Natural killer cell (primary cell): ENCODE data around the gene SEC14L1. TPM values are rescaled to one million over a fixed set of nuclear protein-coding genes. Genes with fewer than 3 reads are reported as not detected.

ENCODE experiments used
- ATAC-seq, 3 donors: fragments of 150-1000 bp in 2 of 3; fragments of 200-7000 bp in 1 of 3; cut with Tn5 transposase; 1 replicate in 1 of 3; 2 replicates in 2 of 3; pipeline ENCODE4 v1.10.0; 2021; ENCODE audit warnings: mild to moderate bottlenecking in 2 of 3, moderate library complexity in 2 of 3
- DNase-seq, 2 donors: peaks; one replicate each; pipeline versions ENCODE4 v3.0.0 to v3.0.0-alpha.2; 2013 to 2021; ENCODE audit warnings: mixed read lengths in 1 of 2
- H3K27ac ChIP-seq: one replicate; pipeline ENCODE4 v1.5.1; 2013; ENCODE audit warnings: mild to moderate bottlenecking, low read length
- H3K27me3 ChIP-seq: one replicate; pipeline ENCODE4 v1.6.1; 2013; ENCODE audit warnings: low read length; ENCODE audit not compliant: control insufficient read depth, insufficient read depth
- H3K36me3 ChIP-seq: one replicate; pipeline ENCODE4 v1.6.1; 2013; ENCODE audit warnings: low read length; ENCODE audit not compliant: control insufficient read depth, insufficient read depth
- H3K4me1 ChIP-seq: one replicate; pipeline ENCODE4 v1.6.1; 2013; ENCODE audit warnings: low read length; ENCODE audit not compliant: control insufficient read depth, insufficient read depth
- H3K4me3 ChIP-seq: one replicate; pipeline ENCODE4 v1.5.1; 2013; ENCODE audit warnings: low read length
- H3K9me3 ChIP-seq: one replicate; pipeline ENCODE4 v1.6.1; 2013; ENCODE audit warnings: low read length; ENCODE audit not compliant: control insufficient read depth, insufficient read depth
- H3K27ac Mint-ChIP-seq, 2 donors: one replicate each; pipeline ENCODE4 v1.8.0; 2022; ENCODE audit warnings: mild to moderate bottlenecking in 2 of 2, mixed read lengths in 2 of 2, moderate library complexity in 1 of 2
- H3K27me3 Mint-ChIP-seq, 2 donors: one replicate each; pipeline ENCODE4 v1.8.0; 2022; ENCODE audit warnings: low read depth in 2 of 2, mixed read lengths in 2 of 2
- H3K36me3 Mint-ChIP-seq: one replicate; pipeline ENCODE4 v1.8.0; 2022; ENCODE audit warnings: mixed read lengths
- H3K4me1 Mint-ChIP-seq, 2 donors: one replicate each; pipeline ENCODE4 v1.8.0; 2022; ENCODE audit warnings: mixed read lengths in 2 of 2
- H3K4me3 Mint-ChIP-seq: one replicate; pipeline ENCODE4 v1.8.0; 2022; ENCODE audit warnings: mild to moderate bottlenecking, moderate library complexity, mixed read lengths
- H3K9me3 Mint-ChIP-seq, 2 donors: one replicate each; pipeline ENCODE4 v1.8.0; 2022; ENCODE audit warnings: mixed read lengths in 2 of 2
- WGBS: methylation state at CpG from one replicate; pipeline ENCODE4 v1.1.7; 2013; ENCODE audit warnings: missing lambda C conversion rate; ENCODE audit not compliant: insufficient coverage; 5-methylcytosine and 5-hydroxymethylcytosine counted together
- intact Hi-C: fragments of 100-400 bp; cut with micrococcal nuclease; formaldehyde crosslinking; loops from one replicate; pipeline ENCODE4 v1.14.2; 2022
- total RNA-seq, 4 donors: library from RNA; stranded (reverse); fragments of 120-200 nt in 1 of 4; gene quantifications; one replicate each; pipeline versions ENCODE4 v1.2.3 to v1.2.4, GENCODE V29; 2013 to 2022
- TF ChIP-seq, protein P1 (sequence below): fragments of 200-600 bp; IDR thresholded peaks from one replicate; pipeline ENCODE4 v1.8.0; 2022; ENCODE audit warnings: antibody characterized with exemption

The SEC14L1 gene
- total RNA-seq, 3 donors from 2014 or later (not counting 1 experiment from before 2014, with no cell fraction given): 129 to 160 (median 129) TPM

DNA sequence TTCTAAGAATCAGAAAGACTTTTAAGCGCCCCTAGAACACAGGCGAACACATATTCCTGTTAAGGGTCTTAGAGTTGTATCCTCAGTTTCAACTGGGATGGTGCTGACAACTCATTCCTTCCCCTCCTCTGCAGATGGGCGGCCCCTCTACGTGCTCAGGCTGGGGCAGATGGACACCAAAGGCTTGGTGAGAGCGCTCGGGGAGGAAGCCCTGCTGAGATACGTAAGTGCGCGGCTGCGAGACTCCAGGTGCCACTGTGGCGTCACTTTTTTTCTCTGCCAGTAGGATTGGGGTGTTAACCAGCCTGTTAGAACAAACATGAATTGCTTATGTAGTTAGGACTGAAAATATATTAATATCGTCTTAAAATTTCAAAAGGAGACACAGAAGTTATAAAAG, 62.7 kb downstream of the SEC14L1 start:
- DNase-seq: no peak
- peak overlapping the region in 1 of 2 donors; percentile 9 for H3K27ac Mint-ChIP-seq
- no peak overlapping the region for H3K4me3 Mint-ChIP-seq
- Histone ChIP-seq H3K36me3 (peaks cover 80% of the 10 kb centered on the region), H3K27ac (no peak overlapping the region), H3K4me3 (no peak overlapping the region), H3K4me1 (peaks cover 10% of the 10 kb centered on the region), H3K9me3 (no peaks in the 10 kb centered on the region), H3K27me3 (no peaks in the 10 kb centered on the region)
- no peaks in the 10 kb centered on the region for H3K27me3 Mint-ChIP-seq
- 97% methylated on average over 12 of the region's 12 CpGs for WGBS
- TF ChIP-seq, protein P1, sequence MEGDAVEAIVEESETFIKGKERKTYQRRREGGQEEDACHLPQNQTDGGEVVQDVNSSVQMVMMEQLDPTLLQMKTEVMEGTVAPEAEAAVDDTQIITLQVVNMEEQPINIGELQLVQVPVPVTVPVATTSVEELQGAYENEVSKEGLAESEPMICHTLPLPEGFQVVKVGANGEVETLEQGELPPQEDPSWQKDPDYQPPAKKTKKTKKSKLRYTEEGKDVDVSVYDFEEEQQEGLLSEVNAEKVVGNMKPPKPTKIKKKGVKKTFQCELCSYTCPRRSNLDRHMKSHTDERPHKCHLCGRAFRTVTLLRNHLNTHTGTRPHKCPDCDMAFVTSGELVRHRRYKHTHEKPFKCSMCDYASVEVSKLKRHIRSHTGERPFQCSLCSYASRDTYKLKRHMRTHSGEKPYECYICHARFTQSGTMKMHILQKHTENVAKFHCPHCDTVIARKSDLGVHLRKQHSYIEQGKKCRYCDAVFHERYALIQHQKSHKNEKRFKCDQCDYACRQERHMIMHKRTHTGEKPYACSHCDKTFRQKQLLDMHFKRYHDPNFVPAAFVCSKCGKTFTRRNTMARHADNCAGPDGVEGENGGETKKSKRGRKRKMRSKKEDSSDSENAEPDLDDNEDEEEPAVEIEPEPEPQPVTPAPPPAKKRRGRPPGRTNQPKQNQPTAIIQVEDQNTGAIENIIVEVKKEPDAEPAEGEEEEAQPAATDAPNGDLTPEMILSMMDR: no peak
- H3K36me3 Mint-ChIP-seq: peaks cover 13% of the 10 kb centered on the region
- ATAC-seq: no peak
- intact Hi-C loops: no loop called here
- H3K9me3 Mint-ChIP-seq: no peaks in the 10 kb centered on the region
- peaks cover 14 to 16% of the 10 kb centered on the region in 2 donors for H3K4me1 Mint-ChIP-seq

DNA sequence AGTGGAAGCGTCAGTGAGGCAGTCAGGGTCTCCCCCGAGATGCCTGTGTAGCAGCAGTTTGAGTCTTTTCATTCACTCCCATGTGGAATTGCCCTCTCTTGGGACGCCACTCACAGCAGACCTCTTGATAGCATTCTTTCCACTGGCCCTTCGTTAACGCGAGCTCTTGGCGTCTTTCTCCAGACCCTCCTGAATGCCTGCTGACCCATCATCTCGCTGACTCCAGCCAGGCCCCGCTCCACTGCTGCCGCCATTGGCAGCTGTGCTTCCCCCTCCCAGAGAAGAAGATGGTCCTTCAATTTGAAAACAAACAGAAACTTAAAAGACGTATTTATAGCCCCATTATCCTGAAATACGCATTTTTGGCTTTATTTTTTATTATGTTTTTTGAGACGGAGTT, 63.1 kb downstream of the SEC14L1 start:
- H3K27ac Mint-ChIP-seq: peak overlapping the region in 1 of 2 donors; percentile 9
- no peak overlapping the region for H3K4me3 ChIP-seq
- H3K27ac ChIP-seq: no peak overlapping the region
- peaks cover 17% of the 10 kb centered on the region for H3K36me3 Mint-ChIP-seq
- H3K4me1 ChIP-seq: peaks cover 10% of the 10 kb centered on the region
- DNase-seq: no peak
- WGBS: 99% methylated on average over 13 of the region's 13 CpGs
- intact Hi-C loops: no loop called here
- no peaks in the 10 kb centered on the region for H3K9me3 Mint-ChIP-seq
- ATAC-seq: no peak
- H3K27me3 Mint-ChIP-seq: no peaks in the 10 kb centered on the region
- no peak overlapping the region for H3K4me3 Mint-ChIP-seq
- H3K27me3 ChIP-seq: no peaks in the 10 kb centered on the region
- TF ChIP-seq, protein P1: no peak
- H3K36me3 ChIP-seq: peaks cover 84% of the 10 kb centered on the region
- no peaks in the 10 kb centered on the region for H3K9me3 ChIP-seq
- peaks cover 14 to 16% of the 10 kb centered on the region in 2 donors for H3K4me1 Mint-ChIP-seq

DNA sequence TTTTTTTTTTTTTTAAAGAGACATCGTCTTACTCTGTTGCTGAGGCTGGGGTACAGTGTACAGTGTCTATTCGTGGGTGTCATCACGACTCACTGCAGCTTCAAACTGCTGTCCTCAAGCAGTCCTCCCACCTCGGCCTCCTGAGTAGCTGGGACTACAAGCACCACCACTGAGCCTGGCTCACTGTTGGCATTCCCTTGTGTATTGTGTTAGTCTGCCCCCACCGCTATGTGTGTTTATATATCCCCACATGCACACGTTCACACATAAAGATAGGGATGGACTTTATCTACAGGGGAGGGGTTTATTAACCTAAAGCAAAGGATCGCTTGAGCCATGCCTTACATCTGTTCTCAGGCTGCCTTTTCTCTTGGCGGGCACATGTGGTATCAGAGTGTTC, 63.8 kb downstream of the SEC14L1 start:
- TF ChIP-seq, protein P1: no peak
- Histone ChIP-seq H3K4me1 (peaks cover 10% of the 10 kb centered on the region), H3K27me3 (no peaks in the 10 kb centered on the region), H3K36me3 (peaks cover 87% of the 10 kb centered on the region), H3K4me3 (no peak overlapping the region), H3K27ac (no peak overlapping the region), H3K9me3 (no peaks in the 10 kb centered on the region)
- WGBS: 86% methylated on average over 6 of the region's 8 CpGs
- H3K4me3 Mint-ChIP-seq: no peak overlapping the region
- peaks cover 14 to 16% of the 10 kb centered on the region in 2 donors for H3K4me1 Mint-ChIP-seq
- no peaks in the 10 kb centered on the region for H3K9me3 Mint-ChIP-seq
- H3K27me3 Mint-ChIP-seq: no peaks in the 10 kb centered on the region
- intact Hi-C loops: no loop called here
- peaks cover 18% of the 10 kb centered on the region for H3K36me3 Mint-ChIP-seq
- DNase-seq: no peak
- peak overlapping the region in 1 of 2 donors; percentile 60 for H3K27ac Mint-ChIP-seq
- no peak for ATAC-seq

DNA sequence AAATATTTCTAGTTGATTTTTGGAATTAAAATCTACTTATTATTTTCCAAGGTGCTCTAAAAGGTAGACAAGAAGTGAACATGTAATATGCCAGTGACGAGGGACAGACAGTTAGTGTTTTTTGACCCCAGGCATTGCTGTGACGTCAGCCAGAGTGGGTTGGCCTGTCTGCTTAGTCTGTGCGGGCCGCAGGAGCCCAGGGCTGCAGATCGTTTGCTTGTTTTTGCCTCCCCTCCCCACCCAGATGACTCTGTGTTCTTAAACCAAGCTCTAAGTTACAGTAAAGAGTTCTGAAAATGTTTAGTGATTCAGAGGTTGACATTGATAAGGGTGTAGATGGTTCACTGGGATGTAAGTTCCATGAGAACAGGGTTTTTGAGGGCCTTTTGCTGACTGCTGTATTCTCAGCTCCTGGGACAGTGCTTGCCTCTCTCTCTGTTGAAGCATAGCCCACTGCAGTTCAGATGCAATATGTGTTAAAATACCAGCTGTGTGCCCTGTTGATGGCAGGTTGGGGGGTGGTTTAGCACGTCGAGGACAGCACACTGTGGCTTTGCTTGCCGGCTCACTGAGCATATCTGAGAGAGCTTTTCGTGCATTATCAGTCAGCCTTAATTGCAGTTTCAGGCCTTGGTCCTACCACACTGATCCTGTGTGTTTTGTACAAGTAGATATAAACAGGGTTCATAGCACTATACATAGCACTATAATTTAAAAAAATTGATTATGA, 64.8 kb downstream of the SEC14L1 start:
- Histone ChIP-seq H3K36me3 (peaks cover 88% of the 10 kb centered on the region), H3K9me3 (no peaks in the 10 kb centered on the region), H3K4me3 (no peak overlapping the region), H3K4me1 (peaks cover 10% of the 10 kb centered on the region), H3K27me3 (no peaks in the 10 kb centered on the region), H3K27ac (peak overlapping the region; percentile 35)
- Mint-ChIP-seq H3K36me3 (peaks cover 21% of the 10 kb centered on the region), H3K9me3 (no peaks in the 10 kb centered on the region), H3K27me3 (no peaks in the 10 kb centered on the region), H3K4me3 (peak overlapping the region; percentile 65), H3K4me1 (peaks cover 19 to 21% of the 10 kb centered on the region in 2 donors), H3K27ac (peak overlapping the region; percentile 79 to 80)
- DNase-seq (no peak), ATAC-seq (peak; percentile 61 to 80 (median 71))
- intact Hi-C loops: no loop called here
- 68% methylated on average over 8 of the region's 9 CpGs for whole genome bisulfite sequencing
- TF ChIP-seq, protein P1: no peak
